Keratinocyte (primary cell): ENCODE measurements around the gene ATP6V1C2. TPM values are rescaled to one million over a fixed set of nuclear protein-coding genes. Genes with fewer than 3 reads are reported as not detected.

Source experiments
- DNase-seq: peaks from one replicate; pipeline ENCODE4 v3.0.0-alpha.2; 2011; ENCODE audit warnings: low read depth, missing footprints, low spot score
- FAIRE-seq: peaks from 2 replicates; lab custom pipeline; 2011; peaks lifted over from hg19 to GRCh38; lab: Jason Lieb, UNC
- H2AFZ ChIP-seq: 2 replicates; pipeline ENCODE4 v1.6.0; 2012; ENCODE audit warnings: low read length, control low read depth, inconsistent platforms; ENCODE audit not compliant: control insufficient read depth
- H3K27ac ChIP-seq: 2 replicates; pipeline ENCODE4 v1.5.1; 2011; ENCODE audit warnings: low read length; ENCODE audit not compliant: control insufficient read depth, insufficient read depth
- H3K27me3 ChIP-seq: 3 replicates; pipeline ENCODE4 v1.6.0; 2011; ENCODE audit warnings: low read length; ENCODE audit not compliant: control insufficient read depth, insufficient read depth; ENCODE audit errors: extremely low read depth
- H3K36me3 ChIP-seq, 2 experiments: 2 replicates in 1 of 2; 3 replicates in 1 of 2; pipeline ENCODE4 v1.5.1; 2011; ENCODE audit warnings: low read length in 2 of 2, mild to moderate bottlenecking in 1 of 2; ENCODE audit not compliant: control insufficient read depth in 2 of 2, insufficient read depth in 2 of 2; ENCODE audit errors: extremely low read depth in 1 of 2
- H3K4me1 ChIP-seq: 3 replicates; pipeline ENCODE4 v1.5.1; 2011; ENCODE audit warnings: low read length; ENCODE audit not compliant: control insufficient read depth, insufficient read depth; ENCODE audit errors: extremely low read depth
- H3K4me2 ChIP-seq: 3 replicates; pipeline ENCODE4 v1.6.0; 2011; ENCODE audit warnings: low read depth, low read length; ENCODE audit not compliant: control insufficient read depth, insufficient read depth; ENCODE audit errors: extremely low read depth
- H3K4me3 ChIP-seq, 3 experiments: fragments of 200-600 bp in 1 of 3; sonication (generic) in 1 of 3; 2 replicates in 2 of 3; 3 replicates in 1 of 3; pipeline ENCODE4 v1.5.1; 2011 to 2016; ENCODE audit warnings: low read length in 3 of 3, mild to moderate bottlenecking in 3 of 3, control low read depth in 2 of 3, inconsistent platforms in 1 of 3, low read depth in 1 of 3, mixed read lengths in 1 of 3, mixed run types in 1 of 3, moderate library complexity in 1 of 3; ENCODE audit not compliant: control insufficient read depth in 2 of 3, insufficient read depth in 2 of 3; ENCODE audit errors: extremely low read depth in 1 of 3
- H3K79me2 ChIP-seq: 2 replicates; pipeline ENCODE4 v1.6.0; 2012; ENCODE audit warnings: low read length; ENCODE audit not compliant: control insufficient read depth, insufficient read depth
- H3K9ac ChIP-seq: 3 replicates; pipeline ENCODE4 v1.6.0; 2011; ENCODE audit warnings: low read length; ENCODE audit not compliant: control insufficient read depth, insufficient read depth; ENCODE audit errors: extremely low read depth
- H3K9me1 ChIP-seq: 3 replicates; pipeline ENCODE4 v1.6.0; 2011; ENCODE audit warnings: low read length; ENCODE audit not compliant: control insufficient read depth, insufficient read depth; ENCODE audit errors: extremely low read depth
- H3K9me3 ChIP-seq: 2 replicates; pipeline ENCODE4 v1.5.1; 2012; ENCODE audit warnings: low read depth, low read length; ENCODE audit not compliant: control insufficient read depth
- H4K20me1 ChIP-seq: 3 replicates; pipeline ENCODE4 v1.6.0; 2011; ENCODE audit warnings: low read length; ENCODE audit not compliant: control insufficient read depth, insufficient read depth; ENCODE audit errors: extremely low read depth
- EZH2 ChIP-seq: IDR thresholded peaks from one replicate; pipeline ENCODE4 v1.6.1; 2012; ENCODE audit warnings: inconsistent platforms, mild to moderate bottlenecking, low read length, moderate library complexity
- dilution Hi-C: fragments of 300-500 bp; cut with MboI; formaldehyde crosslinking; loops from one replicate; pipeline ENCODE4 v1.7.0; 2020; ENCODE audit warnings: low sequenced_read_pairs; ENCODE audit not compliant: extremely low pct_ligation_motif_present
- polyA plus RNA-seq, 5 experiments: library from polyadenylated mRNA; depleted of rRNA in 3 of 5; stranded (reverse) in 3 of 5; stranded (forward) in 1 of 5; unstranded in 1 of 5; fragments of >200 nt; gene quantifications; 1 replicate in 1 of 5; 2 replicates in 3 of 5; 3 replicates in 1 of 5; pipeline versions ENCODE4 v1.2.1 to v1.2.3, GENCODE V29; 2011 to 2012; ENCODE audit warnings: missing spikeins in 2 of 5, low read depth in 1 of 5, low replicate concordance in 1 of 5
- TF ChIP-seq, protein P1 (sequence below), 3 experiments: IDR thresholded peaks in 1 of 3; conservative IDR thresholded peaks in 1 of 3; optimal IDR thresholded peaks in 1 of 3; 2 replicates in 2 of 3; 3 replicates in 1 of 3; pipeline versions ENCODE3 to v1.5.1; 2011; ENCODE audit warnings: low read length in 3 of 3, mild to moderate bottlenecking in 3 of 3, moderate library complexity in 2 of 3, control low read depth in 1 of 3, inconsistent platforms in 1 of 3; ENCODE audit not compliant: insufficient read depth in 2 of 3; ENCODE audit errors: extremely low read depth in 1 of 3

The ATP6V1C2 gene
- polyA plus RNA-seq, 1 donor (not counting 4 experiments of a cell fraction or from before 2014, with no cell fraction given) = 0.55 TPM

DNA sequence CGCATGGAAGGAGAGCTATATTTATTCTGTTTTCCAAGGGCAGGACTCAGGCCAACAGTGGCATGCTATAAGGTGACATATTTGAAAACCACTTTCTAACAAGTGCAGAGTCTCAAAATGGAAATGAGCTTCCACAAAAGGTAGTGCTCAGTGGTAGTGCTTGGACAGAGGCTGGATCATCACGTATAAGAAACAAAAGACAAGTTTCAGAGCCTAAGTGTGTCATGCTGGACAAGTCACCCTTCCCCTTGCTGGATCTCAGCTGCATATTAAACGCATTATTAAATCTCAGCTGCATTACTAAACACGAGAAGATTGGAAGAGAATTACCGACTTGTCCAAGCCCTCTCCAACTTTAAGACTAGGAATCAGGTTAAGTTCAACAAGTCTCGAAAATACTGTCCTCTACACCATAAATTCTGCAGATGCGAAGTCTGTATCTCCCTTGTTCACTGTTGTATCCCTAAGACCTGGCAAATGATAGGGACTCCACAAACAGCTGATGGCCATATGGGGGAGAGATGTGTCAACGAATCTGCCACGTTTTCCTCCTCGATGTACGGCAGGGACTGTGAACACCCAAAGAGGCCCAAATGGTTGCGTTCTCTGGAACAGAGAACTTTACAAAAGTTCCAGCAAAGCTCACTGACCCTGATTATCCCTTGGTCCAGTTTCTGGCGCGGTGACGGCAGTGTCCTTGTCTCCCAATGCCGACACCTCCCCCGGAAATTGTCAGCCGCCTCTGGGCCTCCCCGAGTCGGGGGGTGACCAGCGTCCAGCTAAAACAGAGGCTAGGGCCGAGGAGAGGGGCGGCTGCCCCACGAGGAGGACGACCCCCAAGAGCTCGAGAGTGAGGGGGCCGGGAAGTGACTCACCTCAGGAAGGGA lies 32.3 kb upstream of the ATP6V1C2 start:
- Histone ChIP-seq H3K4me3 (peak overlapping the region; percentile 97 to 100 (median 97)), H3K4me2 (peak overlapping the region; percentile 97), H4K20me1 (peaks cover 2% of the 10 kb centered on the region), H3K9me3 (no peaks in the 10 kb centered on the region), H3K9ac (peak overlapping the region; percentile 99), H3K79me2 (peaks cover 55% of the 10 kb centered on the region), H3K36me3 (peaks cover 0 to 7% of the 10 kb centered on the region in 2 experiments), H3K4me1 (peaks cover 14% of the 10 kb centered on the region), H3K27ac (peak overlapping the region; percentile 96), H2AFZ (peak overlapping the region; percentile 96), H3K27me3 (no peaks in the 10 kb centered on the region), H3K9me1 (no peaks in the 10 kb centered on the region)
- dilution Hi-C loops = no loop called here
- no peak for FAIRE-seq
- DNase-seq = no peak
- no peak for TF ChIP-seq EZH2
- TF ChIP-seq, protein P1, sequence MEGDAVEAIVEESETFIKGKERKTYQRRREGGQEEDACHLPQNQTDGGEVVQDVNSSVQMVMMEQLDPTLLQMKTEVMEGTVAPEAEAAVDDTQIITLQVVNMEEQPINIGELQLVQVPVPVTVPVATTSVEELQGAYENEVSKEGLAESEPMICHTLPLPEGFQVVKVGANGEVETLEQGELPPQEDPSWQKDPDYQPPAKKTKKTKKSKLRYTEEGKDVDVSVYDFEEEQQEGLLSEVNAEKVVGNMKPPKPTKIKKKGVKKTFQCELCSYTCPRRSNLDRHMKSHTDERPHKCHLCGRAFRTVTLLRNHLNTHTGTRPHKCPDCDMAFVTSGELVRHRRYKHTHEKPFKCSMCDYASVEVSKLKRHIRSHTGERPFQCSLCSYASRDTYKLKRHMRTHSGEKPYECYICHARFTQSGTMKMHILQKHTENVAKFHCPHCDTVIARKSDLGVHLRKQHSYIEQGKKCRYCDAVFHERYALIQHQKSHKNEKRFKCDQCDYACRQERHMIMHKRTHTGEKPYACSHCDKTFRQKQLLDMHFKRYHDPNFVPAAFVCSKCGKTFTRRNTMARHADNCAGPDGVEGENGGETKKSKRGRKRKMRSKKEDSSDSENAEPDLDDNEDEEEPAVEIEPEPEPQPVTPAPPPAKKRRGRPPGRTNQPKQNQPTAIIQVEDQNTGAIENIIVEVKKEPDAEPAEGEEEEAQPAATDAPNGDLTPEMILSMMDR (optimal IDR thresholded peaks at IDR 0.05 in 1 of 3, IDR thresholded peaks at IDR 0.05 in 1 of 3, conservative IDR thresholded peaks at IDR 0.05 in 1 of 3; ENCODE audit: extremely low read depth in 1 of 3, insufficient read depth in 2 of 3, low read length in 3 of 3) = no peak

GRCh38 chr2:10691521-10691920 lies 29.9 kb upstream of the ATP6V1C2 start:
- H3K27me3 ChIP-seq = no peaks in the 10 kb centered on the region
- no peaks in the 10 kb centered on the region for H4K20me1 ChIP-seq
- H3K27ac ChIP-seq = no peak overlapping the region
- no peak overlapping the region for H3K9ac ChIP-seq
- H2AFZ ChIP-seq = no peak overlapping the region
- dilution Hi-C loops = no loop called here
- FAIRE-seq (no peak), DNase-seq (no peak)
- peaks cover 33% of the 10 kb centered on the region for H3K79me2 ChIP-seq
- H3K4me2 ChIP-seq = no peak overlapping the region
- TF ChIP-seq, protein P1 (optimal IDR thresholded peaks at IDR 0.05 in 1 of 3, IDR thresholded peaks at IDR 0.05 in 1 of 3, conservative IDR thresholded peaks at IDR 0.05 in 1 of 3; ENCODE audit: extremely low read depth in 1 of 3, insufficient read depth in 2 of 3, low read length in 3 of 3) = no peak
- TF ChIP-seq EZH2 = no peak
- H3K4me1 ChIP-seq = peaks cover 14% of the 10 kb centered on the region
- H3K36me3 ChIP-seq = peaks cover 0 to 2% of the 10 kb centered on the region in 2 experiments
- H3K9me1 ChIP-seq = no peaks in the 10 kb centered on the region
- H3K9me3 ChIP-seq = no peaks in the 10 kb centered on the region
- H3K4me3 ChIP-seq = no peak overlapping the region
